Inferior parietal cortex (tissue), 1 donor: ENCODE measurements around the gene TLR6.

Source experiments
- DNase-seq: peaks from one replicate; pipeline ENCODE4 v3.0.0-alpha.2; 2016; ENCODE audit errors: extremely low spot score

The TLR6 gene

GRCh38 chr4:38856524-38857337, at the start of gene TLR6:
Gene TLR6 (minus strand): TSS chr4:38856817. CDS start chr4:38829473, 27,344 bp downstream.
- peak; percentile 85 for DNase-seq

- no peak for DNase-seq
These were observed 49.2 kb upstream of the TLR6 start for GRCh38 chr4:38905652-38906385.

- DNase-seq = no peak
These were observed 48.1 kb upstream of the TLR6 start for GRCh38 chr4:38904682-38905081.

GRCh38 chr4:38904090-38904666, 47.6 kb upstream of the TLR6 start:
- DNase-seq = no peak

- peak; percentile 71 for DNase-seq
These were observed 46.1 kb upstream of the TLR6 start for GRCh38 chr4:38902695-38903094.

- no peak for DNase-seq
These were observed 45.6 kb upstream of the TLR6 start for GRCh38 chr4:38902221-38902620.

GRCh38 chr4:38898245-38898644, 41.6 kb upstream of the TLR6 start:
- DNase-seq = no peak

- DNase-seq = no peak
These were observed 40.3 kb upstream of the TLR6 start for GRCh38 chr4:38896940-38897339.

GRCh38 chr4:38894322-38894982, 37.8 kb upstream of the TLR6 start:
- DNase-seq = no peak

GRCh38 chr4:38891051-38891983, 34.7 kb upstream of the TLR6 start:
- no peak for DNase-seq

- peak; percentile 64 for DNase-seq
These were observed 32.5 kb upstream of the TLR6 start for GRCh38 chr4:38889143-38889542.

GRCh38 chr4:38884254-38884653, 27.6 kb upstream of the TLR6 start:
- no peak for DNase-seq

GRCh38 chr4:38876636-38877035, 20.0 kb upstream of the TLR6 start:
- no peak for DNase-seq

GRCh38 chr4:38873290-38873944, 16.8 kb upstream of the TLR6 start:
- DNase-seq = no peak

GRCh38 chr4:38872620-38873019, 16.0 kb upstream of the TLR6 start:
- DNase-seq = no peak

- no peak for DNase-seq
These were observed 15.0 kb upstream of the TLR6 start for GRCh38 chr4:38871593-38871992.

- no peak for DNase-seq
These were observed 13.6 kb upstream of the TLR6 start for GRCh38 chr4:38870098-38870808.

- DNase-seq = no peak
These were observed 12.9 kb upstream of the TLR6 start for GRCh38 chr4:38869511-38869910.

- DNase-seq = no peak
These were observed 11.7 kb upstream of the TLR6 start for GRCh38 chr4:38868059-38868960.
